ENCODE data around the gene DOCK11.

Gene DOCK11

GRCh38 chrX:118502161-118502789, 6.7 kb downstream of the DOCK11 start:
- no peak for DNase-seq (ENCODE audit: low spot score)

- no peak for DNase-seq (ENCODE audit: low spot score)
These were observed 7.8 kb downstream of the DOCK11 start for GRCh38 chrX:118503260-118504041.

- DNase-seq (ENCODE audit: low spot score), result no peak
These were observed 9.0 kb downstream of the DOCK11 start for GRCh38 chrX:118504581-118504980.

GRCh38 chrX:118506805-118507480, 11.3 kb downstream of the DOCK11 start:
- DNase-seq (ENCODE audit: low spot score), result no peak

- DNase-seq (ENCODE audit: low spot score), result no peak
These were observed 12.2 kb downstream of the DOCK11 start for GRCh38 chrX:118507766-118508165.

- DNase-seq (ENCODE audit: low spot score), result no peak
These were observed 12.6 kb downstream of the DOCK11 start for GRCh38 chrX:118508221-118508620.

GRCh38 chrX:118508635-118509034, 13.0 kb downstream of the DOCK11 start:
- DNase-seq (ENCODE audit: low spot score), result no peak

GRCh38 chrX:118510111-118510510, 14.5 kb downstream of the DOCK11 start:
- DNase-seq (ENCODE audit: low spot score), result no peak

- DNase-seq (ENCODE audit: low spot score), result no peak
These were observed 17.7 kb downstream of the DOCK11 start for GRCh38 chrX:118513120-118513898.

GRCh38 chrX:118519411-118520215, 24.0 kb downstream of the DOCK11 start:
- no peak for DNase-seq (ENCODE audit: low spot score)

GRCh38 chrX:118520216-118521206, 24.9 kb downstream of the DOCK11 start:
- DNase-seq (ENCODE audit: low spot score), result no peak

GRCh38 chrX:118521435-118521834, 25.8 kb downstream of the DOCK11 start:
- DNase-seq (ENCODE audit: low spot score), result no peak

GRCh38 chrX:118522230-118522926, 26.8 kb downstream of the DOCK11 start:
- DNase-seq (ENCODE audit: low spot score), result no peak

- no peak for DNase-seq (ENCODE audit: low spot score)
These were observed 28.3 kb downstream of the DOCK11 start for GRCh38 chrX:118523920-118524319.

- no peak for DNase-seq (ENCODE audit: low spot score)
These were observed 28.7 kb downstream of the DOCK11 start for GRCh38 chrX:118524344-118524743.

GRCh38 chrX:118525174-118525730, 29.6 kb downstream of the DOCK11 start:
- DNase-seq (ENCODE audit: low spot score), result no peak

- no peak for DNase-seq (ENCODE audit: low spot score)
These were observed 30.5 kb downstream of the DOCK11 start for GRCh38 chrX:118526149-118526548.

GRCh38 chrX:118528071-118528737, 32.6 kb downstream of the DOCK11 start:
- no peak for DNase-seq (ENCODE audit: low spot score)

All from kidney capillary endothelial cell (primary cell).